ENCODE data around the gene CRAMP1. TPM values are rescaled to one million over a fixed set of nuclear protein-coding genes. Genes with fewer than 3 reads are reported as not detected.

The CRAMP1 gene
- total and polyA plus RNA-seq, 2 donors (not counting 3 experiments of a cell fraction or from before 2014, with no cell fraction given): 21.5 to 30.8 TPM

DNA sequence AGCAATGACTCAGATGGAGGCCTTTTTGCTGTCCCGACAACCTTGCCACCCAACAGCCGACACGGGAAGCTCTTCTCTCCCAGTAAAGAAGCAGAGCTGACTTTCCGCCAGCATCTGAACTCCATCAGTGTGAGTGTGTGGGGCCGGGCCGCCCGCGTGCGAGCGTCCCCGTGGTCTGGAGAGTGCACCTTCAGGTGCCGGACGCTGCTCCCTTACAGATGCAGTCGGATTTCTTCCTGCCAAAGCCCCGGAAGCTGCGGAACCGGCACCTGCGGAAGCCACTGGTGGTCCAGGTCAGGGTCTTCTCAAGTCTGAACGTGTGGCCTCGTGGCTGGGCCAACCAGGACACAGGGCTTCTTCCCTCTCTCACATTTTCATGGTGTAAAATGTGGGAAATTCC lies 50.4 kb downstream of the CRAMP1 start:
- no peak overlapping the region for H3K4me3 ChIP-seq (replicated peaks in 1 of 3; ENCODE audit: insufficient read depth in 1 of 3, low read depth in 1 of 3, low read length in 3 of 3)
- no peak overlapping the region for H3K4me2 ChIP-seq (ENCODE audit: insufficient read depth, low read length)
- H2AFZ ChIP-seq (ENCODE audit: low read depth, low read length): no peak overlapping the region
- intact Hi-C loops (cut with micrococcal nuclease) (no loop called here), dilution Hi-C loops (cut with MboI; ENCODE audit: extremely low pct_ligation_motif_present, low sequenced_read_pairs) (no loop called here)
- TF ChIP-seq POLR2A (IDR thresholded peaks at IDR 0.05; ENCODE audit: low read depth, low read length) (no peak), POLR2AphosphoS5 (IDR thresholded peaks at IDR 0.05; ENCODE audit: insufficient read depth, low read depth, low read length) (no peak), MYC (IDR thresholded peaks at IDR 0.05; ENCODE audit: low read depth, low read length) (no peak), GATA2 (IDR thresholded peaks at IDR 0.05; ENCODE audit: insufficient read depth, insufficient read length, low read depth, low read length) (no peak), FOS (IDR thresholded peaks at IDR 0.05; ENCODE audit: borderline replicate concordance, insufficient read depth, low read length) (no peak), EZH2 (IDR thresholded peaks at IDR 0.05; ENCODE audit: borderline replicate concordance, low read depth, low read length, severe bottlenecking) (no peak), JUN (IDR thresholded peaks at IDR 0.05; ENCODE audit: borderline replicate concordance, insufficient read depth, insufficient read length, low read depth) (no peak)
- TF ChIP-seq, protein P1, sequence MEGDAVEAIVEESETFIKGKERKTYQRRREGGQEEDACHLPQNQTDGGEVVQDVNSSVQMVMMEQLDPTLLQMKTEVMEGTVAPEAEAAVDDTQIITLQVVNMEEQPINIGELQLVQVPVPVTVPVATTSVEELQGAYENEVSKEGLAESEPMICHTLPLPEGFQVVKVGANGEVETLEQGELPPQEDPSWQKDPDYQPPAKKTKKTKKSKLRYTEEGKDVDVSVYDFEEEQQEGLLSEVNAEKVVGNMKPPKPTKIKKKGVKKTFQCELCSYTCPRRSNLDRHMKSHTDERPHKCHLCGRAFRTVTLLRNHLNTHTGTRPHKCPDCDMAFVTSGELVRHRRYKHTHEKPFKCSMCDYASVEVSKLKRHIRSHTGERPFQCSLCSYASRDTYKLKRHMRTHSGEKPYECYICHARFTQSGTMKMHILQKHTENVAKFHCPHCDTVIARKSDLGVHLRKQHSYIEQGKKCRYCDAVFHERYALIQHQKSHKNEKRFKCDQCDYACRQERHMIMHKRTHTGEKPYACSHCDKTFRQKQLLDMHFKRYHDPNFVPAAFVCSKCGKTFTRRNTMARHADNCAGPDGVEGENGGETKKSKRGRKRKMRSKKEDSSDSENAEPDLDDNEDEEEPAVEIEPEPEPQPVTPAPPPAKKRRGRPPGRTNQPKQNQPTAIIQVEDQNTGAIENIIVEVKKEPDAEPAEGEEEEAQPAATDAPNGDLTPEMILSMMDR (IDR thresholded peaks at IDR 0.05; ENCODE audit: extremely low read depth in 1 of 2, insufficient read depth in 1 of 2, low read depth in 1 of 2, low read length in 2 of 2): no peak
- TF ChIP-seq, protein P2, sequence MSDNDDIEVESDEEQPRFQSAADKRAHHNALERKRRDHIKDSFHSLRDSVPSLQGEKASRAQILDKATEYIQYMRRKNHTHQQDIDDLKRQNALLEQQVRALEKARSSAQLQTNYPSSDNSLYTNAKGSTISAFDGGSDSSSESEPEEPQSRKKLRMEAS (IDR thresholded peaks at IDR 0.05; ENCODE audit: insufficient read depth, insufficient read length): no peak
- ChIA-PET CTCF (no interaction called here), POLR2A (no interaction called here)
- peaks cover 16 to 59% of the 10 kb centered on the region in 2 experiments for H3K36me3 ChIP-seq (ENCODE audit: control insufficient read depth in 2 of 2, extremely low read depth in 1 of 2, insufficient read depth in 2 of 2, low read length in 2 of 2)
- H4K20me1 ChIP-seq (replicated peaks; ENCODE audit: control insufficient read depth, extremely low read depth, insufficient read depth, low read length): no peaks in the 10 kb centered on the region
- BruUV-seq (replicated peaks): no TSS peak
- H3K9me1 ChIP-seq (replicated peaks; ENCODE audit: control insufficient read depth, extremely low read depth, insufficient read depth, low read length): no peaks in the 10 kb centered on the region
- H3K27ac ChIP-seq (ENCODE audit: insufficient read depth, low read depth, low read length): no peak overlapping the region
- FAIRE-seq (no peak), DNase-seq (ENCODE audit: low read depth, low spot score) (no peak)
- H3K79me2 ChIP-seq (ENCODE audit: control insufficient read depth, insufficient read depth, low read length): no peaks in the 10 kb centered on the region
- H3K9ac ChIP-seq (replicated peaks; ENCODE audit: extremely low read depth, insufficient read depth, low read length): no peak overlapping the region
- no peaks in the 10 kb centered on the region for H3K9me3 ChIP-seq (replicated peaks; ENCODE audit: control insufficient read depth, insufficient read depth, low read length)
- H3K27me3 ChIP-seq (ENCODE audit: control insufficient read depth in 2 of 2, insufficient read depth in 2 of 2, low read length in 2 of 2): no peaks in the 10 kb centered on the region
- H3K4me1 ChIP-seq (ENCODE audit: control insufficient read depth, extremely low read depth, insufficient read depth, low read length): peaks cover 8% of the 10 kb centered on the region
